NCI-H510A treated with DMSO at 0.1 percent for 48 hours (cell line): ENCODE measurements around the gene PIGR.

ENCODE experiments used
- DNase-seq: peaks from one replicate; lab custom pipeline; 2025; lab: John Stamatoyannopoulos, UW

Gene PIGR, protein sequence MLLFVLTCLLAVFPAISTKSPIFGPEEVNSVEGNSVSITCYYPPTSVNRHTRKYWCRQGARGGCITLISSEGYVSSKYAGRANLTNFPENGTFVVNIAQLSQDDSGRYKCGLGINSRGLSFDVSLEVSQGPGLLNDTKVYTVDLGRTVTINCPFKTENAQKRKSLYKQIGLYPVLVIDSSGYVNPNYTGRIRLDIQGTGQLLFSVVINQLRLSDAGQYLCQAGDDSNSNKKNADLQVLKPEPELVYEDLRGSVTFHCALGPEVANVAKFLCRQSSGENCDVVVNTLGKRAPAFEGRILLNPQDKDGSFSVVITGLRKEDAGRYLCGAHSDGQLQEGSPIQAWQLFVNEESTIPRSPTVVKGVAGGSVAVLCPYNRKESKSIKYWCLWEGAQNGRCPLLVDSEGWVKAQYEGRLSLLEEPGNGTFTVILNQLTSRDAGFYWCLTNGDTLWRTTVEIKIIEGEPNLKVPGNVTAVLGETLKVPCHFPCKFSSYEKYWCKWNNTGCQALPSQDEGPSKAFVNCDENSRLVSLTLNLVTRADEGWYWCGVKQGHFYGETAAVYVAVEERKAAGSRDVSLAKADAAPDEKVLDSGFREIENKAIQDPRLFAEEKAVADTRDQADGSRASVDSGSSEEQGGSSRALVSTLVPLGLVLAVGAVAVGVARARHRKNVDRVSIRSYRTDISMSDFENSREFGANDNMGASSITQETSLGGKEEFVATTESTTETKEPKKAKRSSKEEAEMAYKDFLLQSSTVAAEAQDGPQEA

GRCh38 chr1:206946261-206946660, at the start of gene PIGR:
TSS of gene PIGR (minus strand) at chr1:206946466. CDS start at chr1:206940531, 5,935 bp downstream.
- DNase-seq = no peak

- DNase-seq = no peak
These were observed 46.5 kb upstream of the PIGR start for GRCh38 chr1:206992790-206993189.

GRCh38 chr1:206987873-206988272, 41.6 kb upstream of the PIGR start:
- DNase-seq = no peak

DNA sequence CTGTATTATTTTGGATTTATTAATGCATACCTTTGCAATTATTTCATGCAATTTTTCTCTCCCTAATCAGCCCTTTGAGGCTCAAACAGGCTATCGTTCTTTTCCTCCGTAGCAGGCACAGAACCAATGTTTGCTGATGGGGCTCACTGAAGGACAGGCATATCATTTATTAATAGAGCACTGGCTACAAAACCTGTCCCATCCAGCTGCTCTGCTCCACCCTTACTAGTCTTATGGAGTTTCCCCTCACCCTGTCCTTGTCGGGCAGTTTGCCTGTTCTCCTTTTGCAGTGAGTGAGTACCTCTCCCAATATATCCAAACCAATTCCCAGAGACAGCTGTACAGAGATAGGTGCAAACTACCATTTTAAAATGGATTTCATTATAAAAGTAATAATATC, 40.6 kb upstream of the PIGR start:
- no peak for DNase-seq

DNA sequence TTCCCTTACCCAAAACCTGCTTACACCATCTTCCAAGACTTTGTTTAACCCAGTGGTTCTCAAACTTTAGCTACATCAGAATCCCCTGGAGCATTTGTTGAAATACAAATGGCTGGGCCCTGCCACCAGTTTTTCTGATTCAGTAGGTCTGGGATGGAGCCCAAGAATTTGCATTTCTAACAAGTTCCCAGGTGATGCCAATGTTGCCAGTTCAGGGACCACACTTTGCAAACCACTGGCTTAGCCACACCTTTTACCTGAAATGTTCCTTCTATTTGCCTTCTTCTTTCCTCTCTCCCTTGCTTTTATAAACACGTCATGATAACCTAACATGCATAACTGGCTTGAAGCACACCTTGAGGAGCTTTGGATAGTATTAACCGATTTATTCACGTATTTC, 40.1 kb upstream of the PIGR start:
- DNase-seq = no peak

GRCh38 chr1:206985162-206985749, 39.0 kb upstream of the PIGR start:
- DNase-seq = no peak

GRCh38 chr1:206982216-206982615, 36.0 kb upstream of the PIGR start:
- peak; percentile 47 for DNase-seq

DNA sequence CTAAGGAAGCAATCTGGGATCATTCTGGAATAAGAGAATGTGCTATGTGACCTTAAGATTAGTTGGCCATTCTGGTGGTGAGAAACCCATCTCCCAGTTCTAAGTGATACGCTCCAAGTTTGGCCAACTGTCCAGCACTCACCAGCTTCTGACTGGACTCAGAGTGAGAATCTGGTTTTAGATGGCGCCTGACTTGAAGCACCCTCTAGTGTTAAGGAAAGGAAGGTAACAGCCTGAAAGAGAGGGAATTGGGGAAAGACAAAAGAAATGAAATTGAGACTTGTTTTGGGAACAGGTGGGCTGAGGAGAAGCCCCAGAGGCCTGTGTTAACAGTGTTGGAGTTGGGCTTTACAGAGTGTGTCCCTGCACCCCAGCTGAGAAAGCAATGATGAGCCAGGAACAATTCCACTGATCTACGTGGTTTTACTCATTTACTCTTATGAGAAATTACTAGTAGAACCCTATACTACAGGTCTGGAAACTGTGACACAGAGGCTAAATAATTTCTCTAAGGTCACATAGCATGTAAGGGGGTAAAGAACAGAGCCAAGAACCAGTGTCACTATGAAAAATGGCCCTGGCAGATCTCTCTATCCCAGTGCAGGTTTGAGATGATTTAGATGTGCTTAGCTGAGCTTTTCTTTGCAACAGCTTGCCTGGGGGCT, 33.2 kb upstream of the PIGR start:
- no peak for DNase-seq

GRCh38 chr1:206978259-206978658, 32.0 kb upstream of the PIGR start:
- no peak for DNase-seq

- DNase-seq = no peak
These were observed 29.0 kb upstream of the PIGR start for GRCh38 chr1:206975306-206975705.

DNA sequence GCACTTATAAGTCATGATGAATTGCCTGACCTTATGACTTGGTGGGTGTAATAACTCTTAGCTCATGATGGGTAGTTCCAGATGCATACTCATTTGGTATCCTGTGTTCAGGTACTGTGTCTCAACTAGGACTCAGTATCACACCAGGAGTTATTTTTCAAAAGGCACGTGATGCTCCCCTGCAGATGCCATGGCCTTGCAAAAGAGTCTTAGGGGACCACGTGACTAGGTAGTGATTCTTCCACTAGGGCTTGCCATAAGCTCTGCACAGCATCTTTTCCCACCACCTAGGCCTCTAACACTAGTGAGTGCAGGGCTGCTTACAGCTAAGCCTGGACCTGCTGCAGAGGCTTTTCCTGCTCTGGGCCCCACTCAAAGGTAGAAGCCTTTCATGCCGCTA, 27.9 kb upstream of the PIGR start:
- DNase-seq = no peak

GRCh38 chr1:206972728-206973127, 26.5 kb upstream of the PIGR start:
- DNase-seq = no peak

GRCh38 chr1:206971029-206971655, 24.9 kb upstream of the PIGR start:
- no peak for DNase-seq

DNA sequence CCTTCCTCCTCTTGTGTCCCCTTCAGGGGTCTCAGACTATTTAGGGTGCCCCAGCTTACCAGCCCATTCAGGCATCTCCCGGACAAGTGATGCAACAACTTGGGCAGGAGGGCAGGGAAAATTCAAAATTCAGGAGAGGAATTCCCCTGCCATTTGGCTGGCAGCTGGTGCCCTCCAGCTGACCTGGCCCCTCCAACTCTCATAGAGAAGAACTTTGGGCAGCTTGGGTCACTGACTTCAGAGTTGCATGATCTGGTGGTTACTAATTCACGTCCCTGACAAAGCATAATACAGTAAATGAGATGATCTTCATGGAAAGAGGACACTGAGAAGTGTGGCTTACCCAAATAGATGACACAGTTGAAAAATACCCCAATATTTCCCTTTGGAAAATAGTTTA, 24.2 kb upstream of the PIGR start, which contains the start of gene FCAMR:
Gene FCAMR (minus strand): TSS at position 15 of the 400 bp plus-strand sequence. CDS start 335 bp downstream, outside the sequence.
- DNase-seq = no peak

DNA sequence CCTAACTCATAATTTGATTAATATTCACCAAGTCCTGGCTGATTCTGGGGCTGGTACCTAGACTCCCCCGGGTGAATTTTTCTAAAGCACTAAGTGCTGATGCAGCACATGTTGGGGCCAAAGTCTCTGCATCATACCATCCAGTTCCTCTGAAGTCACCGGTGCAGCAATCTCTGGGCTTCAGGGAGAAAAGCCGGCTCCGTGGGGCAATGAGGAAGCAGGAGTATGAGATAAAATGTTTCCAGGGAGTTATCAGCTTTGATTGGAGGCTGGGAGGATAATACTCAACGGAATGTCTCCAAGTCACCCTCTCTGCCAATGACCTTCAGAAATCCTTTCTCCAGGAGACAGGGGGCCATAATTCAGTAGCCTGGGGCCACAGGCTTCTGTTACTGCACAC, 22.8 kb upstream of the PIGR start:
- DNase-seq = no peak

GRCh38 chr1:206967096-206967849, 21.0 kb upstream of the PIGR start:
- peak; percentile 2 for DNase-seq

GRCh38 chr1:206965781-206966180, 19.5 kb upstream of the PIGR start:
- no peak for DNase-seq

DNA sequence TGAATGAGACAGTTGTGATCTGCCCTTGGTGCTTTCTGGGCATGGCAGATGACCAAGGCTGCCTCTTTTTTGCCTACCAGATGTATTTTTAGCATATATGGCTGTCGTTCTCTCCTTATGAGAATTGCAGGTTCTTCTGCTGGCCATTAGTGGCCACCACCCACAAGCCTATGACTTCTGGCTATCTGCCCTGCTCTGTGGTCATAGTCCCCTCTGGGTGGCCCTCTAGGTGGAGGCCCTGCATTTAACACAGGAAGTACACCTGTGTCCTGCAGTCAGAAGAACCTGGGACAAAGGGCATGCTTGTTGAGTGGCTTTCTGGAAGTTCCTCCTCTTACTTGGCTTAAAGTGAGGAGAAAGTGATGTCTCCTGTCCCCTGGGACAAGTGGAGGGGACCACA, 17.5 kb upstream of the PIGR start:
- no peak for DNase-seq

DNA sequence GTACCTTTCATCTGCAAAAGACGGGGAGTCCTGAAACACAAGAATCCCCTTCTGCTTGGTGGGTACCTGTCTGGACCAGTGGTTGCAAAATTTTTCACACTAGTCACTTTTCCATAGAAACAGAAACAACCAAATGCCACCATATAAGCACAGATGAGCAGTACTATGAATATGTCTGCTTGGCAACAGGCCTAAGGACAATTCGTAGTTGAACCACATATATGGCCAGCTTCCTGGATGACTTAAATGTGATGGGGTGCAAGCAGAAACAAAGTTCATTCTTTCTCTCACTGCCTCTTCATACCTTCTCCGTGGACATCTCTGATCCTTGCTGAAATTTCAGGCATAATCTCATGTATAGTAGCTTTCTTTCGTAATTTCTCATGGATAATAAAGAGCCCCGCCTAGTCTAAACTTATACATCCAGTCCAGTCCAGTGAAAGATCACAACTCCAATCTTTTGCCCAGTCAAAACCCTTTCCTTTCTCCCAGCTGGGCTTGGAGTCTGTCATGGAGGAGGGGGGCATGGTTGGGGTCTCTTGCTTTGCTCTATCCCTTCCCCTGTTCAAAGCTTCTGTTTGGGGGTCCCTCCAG, 16.9 kb upstream of the PIGR start:
- DNase-seq = no peak

GRCh38 chr1:206962272-206962671, 16.0 kb upstream of the PIGR start:
- DNase-seq = no peak

- no peak for DNase-seq
These were observed 15.4 kb upstream of the PIGR start for GRCh38 chr1:206961668-206962067.
